HG03571 (cell line): ENCODE results near the gene RPAIN.
"Not testable (repeated sequence)": the region's sequence is repeated elsewhere in the genome, so short reads cannot be mapped to it uniquely, and the experiment has no call there.

Experiments used
- ATAC-seq: cut with Tn5 transposase; IDR thresholded peaks from one replicate; pipeline ENCODE4 v1.9.1; 2021; ENCODE audit not compliant: unreplicated experiment

RPAIN gene

GRCh38 chr17:5429191-5429887, 9.4 kb downstream of the RPAIN start:
- no peak for ATAC-seq

- no peak for ATAC-seq
Observed at GRCh38 chr17:5430413-5430999, 10.5 kb downstream of the RPAIN start.

- not testable (repeated sequence) for ATAC-seq
Observed at GRCh38 chr17:5431234-5431633, 11.3 kb downstream of the RPAIN start.

GRCh38 chr17:5431949-5432556, 12.1 kb downstream of the RPAIN start:
- no peak for ATAC-seq

GRCh38 chr17:5434984-5435383, 15.0 kb downstream of the RPAIN start:
- no peak for ATAC-seq

GRCh38 chr17:5435781-5436315, 15.9 kb downstream of the RPAIN start:
- ATAC-seq, result not testable (repeated sequence)

GRCh38 chr17:5437721-5438317, 17.8 kb downstream of the RPAIN start:
- no peak for ATAC-seq

GRCh38 chr17:5438716-5439445, 18.9 kb downstream of the RPAIN start, which contains the start of gene C1QBP:
Gene C1QBP (minus strand): TSS chr17:5439155. CDS start chr17:5439073, 82 bp downstream.
- ATAC-seq, result peak; percentile 77

- ATAC-seq, result no peak
Observed at GRCh38 chr17:5439446-5439764, 19.4 kb downstream of the RPAIN start.

GRCh38 chr17:5443728-5444127, 23.7 kb downstream of the RPAIN start:
- ATAC-seq, result no peak

GRCh38 chr17:5444209-5444608, 24.2 kb downstream of the RPAIN start:
- ATAC-seq, result no peak

- ATAC-seq, result no peak
Observed at GRCh38 chr17:5446786-5447185, 26.8 kb downstream of the RPAIN start.

- ATAC-seq, result no peak
Observed at GRCh38 chr17:5464717-5465507, 44.9 kb downstream of the RPAIN start.

GRCh38 chr17:5466295-5466694, 46.3 kb downstream of the RPAIN start:
- no peak for ATAC-seq

GRCh38 chr17:5467416-5467815, 47.4 kb downstream of the RPAIN start:
- no peak for ATAC-seq

GRCh38 chr17:5468075-5468473, 48.1 kb downstream of the RPAIN start:
- ATAC-seq, result no peak

- no peak for ATAC-seq
Observed at GRCh38 chr17:5472511-5472910, 52.5 kb downstream of the RPAIN start.

- no peak for ATAC-seq
Observed at GRCh38 chr17:5473906-5474305, 53.9 kb downstream of the RPAIN start.

GRCh38 chr17:5478992-5479391, 59.0 kb downstream of the RPAIN start:
- ATAC-seq, result no peak

GRCh38 chr17:5480962-5481361, 61.0 kb downstream of the RPAIN start:
- no peak for ATAC-seq
